HEK293 (cell line): ENCODE measurements around the gene OR10P1.

Experiments
- CTCF ChIA-PET: fragments of 350-600 bp; formaldehyde crosslinking; extraction: SDS; loops from one replicate; lab custom pipeline; 2021; ENCODE audit warnings: antibody characterized with exemption; lab: Yijun Ruan, JAX
- POLR2A ChIA-PET: fragments of 300-600 bp; formaldehyde crosslinking; extraction: SDS; loops from one replicate; lab custom pipeline; 2020; ENCODE audit warnings: antibody characterized with exemption, inconsistent platforms; lab: Yijun Ruan, JAX
- H3K27ac ChIP-seq: fragments of 200-500 bp; sonication (Bioruptor generic); 2 replicates; pipeline ENCODE4 v1.5.1; 2014; ENCODE audit warnings: low read depth, low read length, control low read depth, inconsistent platforms; ENCODE audit errors: extremely low read depth
- H3K36me3 ChIP-seq, 2 experiments: fragments of 200-500 bp in 1 of 2; sonication (Bioruptor generic) in 1 of 2; 1 replicate in 1 of 2; 2 replicates in 1 of 2; pipeline ENCODE4 v1.5.1; 2014 to 2017; ENCODE audit warnings: inconsistent platforms in 2 of 2, low read length in 2 of 2; ENCODE audit not compliant: control insufficient read depth in 2 of 2, insufficient read depth in 1 of 2
- H3K4me1 ChIP-seq: fragments of 200-500 bp; sonication (Bioruptor generic); 2 replicates; pipeline ENCODE4 v1.5.1; 2014; ENCODE audit warnings: mild to moderate bottlenecking, low read length, inconsistent platforms; ENCODE audit not compliant: control insufficient read depth, insufficient read depth
- H3K4me3 ChIP-seq: 2 replicates; pipeline ENCODE4 v1.5.1; 2011; ENCODE audit warnings: low read depth, mild to moderate bottlenecking, control low read depth, low read length, moderate library complexity
- H3K9me3 ChIP-seq: fragments of 200-500 bp; sonication (Bioruptor generic); 2 replicates; pipeline ENCODE4 v1.5.1; 2014; ENCODE audit warnings: low read depth, low read length, inconsistent platforms; ENCODE audit not compliant: control insufficient read depth, insufficient read depth
- TCF7L2 ChIP-seq: IDR thresholded peaks from 2 replicates; pipeline ENCODE4 v1.6.1; 2011; ENCODE audit warnings: low read depth, mild to moderate bottlenecking, inconsistent platforms, low read length, moderate library complexity, borderline replicate concordance
- TRIM28 ChIP-seq: IDR thresholded peaks from 2 replicates; pipeline ENCODE4 v1.6.1; 2011; ENCODE audit warnings: low read length, control low read depth, borderline replicate concordance
- TSHZ1 ChIP-seq: fragments of 450-650 bp; formaldehyde crosslinking; IDR thresholded peaks from 2 replicates; pipeline ENCODE4 v1.5.1; 2016; ENCODE audit warnings: missing biosample characterization, missing genetic modification characterization, borderline replicate concordance
- ZBTB21 ChIP-seq: fragments of 450-650 bp; formaldehyde crosslinking; IDR thresholded peaks from 2 replicates; pipeline ENCODE4 v1.5.1; 2017; ENCODE audit warnings: missing biosample characterization, missing genetic modification characterization
- ZBTB49 ChIP-seq: fragments of 450-650 bp; formaldehyde crosslinking; IDR thresholded peaks from 2 replicates; pipeline ENCODE4 v1.5.1; 2016; ENCODE audit warnings: missing biosample characterization, missing genetic modification characterization, low read depth
- ZBTB6 ChIP-seq: fragments of 450-650 bp; formaldehyde crosslinking; IDR thresholded peaks from 2 replicates; pipeline ENCODE4 v1.5.1; 2017; ENCODE audit warnings: missing biosample characterization, missing genetic modification characterization
- ZFP37 ChIP-seq: fragments of 450-650 bp; formaldehyde crosslinking; IDR thresholded peaks from 2 replicates; pipeline ENCODE4 v1.5.1; 2016; ENCODE audit warnings: missing biosample characterization, missing genetic modification characterization
- ZNF138 ChIP-seq: fragments of 450-650 bp; formaldehyde crosslinking; IDR thresholded peaks from 2 replicates; pipeline ENCODE4 v1.5.1; 2016; ENCODE audit warnings: missing biosample characterization, missing genetic modification characterization, borderline replicate concordance
- ZNF148 ChIP-seq: fragments of 450-650 bp; formaldehyde crosslinking; IDR thresholded peaks from 2 replicates; pipeline ENCODE4 v1.5.0; 2017; ENCODE audit warnings: missing biosample characterization, missing genetic modification characterization, borderline replicate concordance
- ZNF558 ChIP-seq: fragments of 450-650 bp; formaldehyde crosslinking; IDR thresholded peaks from 2 replicates; pipeline ENCODE4 v1.5.1; 2016; ENCODE audit warnings: missing biosample characterization, missing genetic modification characterization
- ZNF660 ChIP-seq: fragments of 450-650 bp; IDR thresholded peaks from 2 replicates; pipeline ENCODE4 v1.5.1; 2018; ENCODE audit warnings: missing biosample characterization, mild to moderate bottlenecking, missing genetic modification characterization
- ZNF704 ChIP-seq: fragments of 450-650 bp; formaldehyde crosslinking; IDR thresholded peaks from 2 replicates; pipeline ENCODE4 v1.5.1; 2016; ENCODE audit warnings: missing biosample characterization, missing genetic modification characterization
- ZNF785 ChIP-seq: fragments of 450-650 bp; formaldehyde crosslinking; IDR thresholded peaks from 2 replicates; pipeline ENCODE4 v1.5.1; 2016; ENCODE audit warnings: missing biosample characterization, missing genetic modification characterization
- ZSCAN23 ChIP-seq: fragments of 450-650 bp; formaldehyde crosslinking; IDR thresholded peaks from 2 replicates; pipeline ENCODE4 v1.5.1; 2016; ENCODE audit warnings: missing biosample characterization, missing genetic modification characterization
- ZXDB ChIP-seq: fragments of 450-650 bp; formaldehyde crosslinking; IDR thresholded peaks from 2 replicates; pipeline ENCODE4 v1.5.1; 2016; ENCODE audit warnings: missing biosample characterization, missing genetic modification characterization

Gene OR10P1

GRCh38 chr12:55641595-55641994 is 4.9 kb downstream of the OR10P1 start:
- CTCF ChIA-PET: interaction anchor here (0.6 to 1.3 kb wide), 2 partner anchors 15 to 323 kb away, joined by 3 to 6 read pairs; no protein-coding TSS in a partner anchor

GRCh38 chr12:55642267-55642666 is 5.6 kb downstream of the OR10P1 start:
- Histone ChIP-seq H3K9me3 (no peaks in the 10 kb centered on the region), H3K36me3 (no peaks in the 10 kb centered on the region), H3K4me1 (no peaks in the 10 kb centered on the region), H3K27ac (no peak overlapping the region), H3K4me3 (no peak overlapping the region)
- POLR2A ChIA-PET: interaction anchor here (0.6 kb wide), 1 partner anchor 794 kb away, joined by 3 read pairs; no protein-coding TSS in a partner anchor
- CTCF ChIA-PET: interaction anchor here (0.6 to 1.3 kb wide), 3 partner anchors 12 to 324 kb away, joined by 3 to 6 read pairs (median 4); no protein-coding TSS in a partner anchor
- TF ChIP-seq ZNF148 (tag by site-specific recombination) (no peak), ZNF785 (tag by site-specific recombination) (no peak), ZNF660 (tag by site-specific recombination) (no peak), ZNF558 (tag by site-specific recombination) (no peak), ZNF138 (no peak), ZXDB (tag by site-specific recombination) (no peak), ZBTB21 (tag by site-specific recombination) (no peak), ZFP37 (no peak), TSHZ1 (tag by site-specific recombination) (no peak), ZBTB6 (tag by site-specific recombination) (no peak)

More at GRCh38 chr12:55641595-55641994, 4.9 kb downstream of the OR10P1 start:
- TF ChIP-seq ZSCAN23: no peak
- TF ChIP-seq TRIM28: no peak
- no peak for TF ChIP-seq TCF7L2
- TF ChIP-seq ZNF704: no peak
- no peak for TF ChIP-seq ZBTB49
- TF ChIP-seq ZNF148 (tag by site-specific recombination): no peak
- Histone ChIP-seq H3K36me3 (no peaks in the 10 kb centered on the region), H3K4me1 (no peaks in the 10 kb centered on the region), H3K4me3 (no peak overlapping the region), H3K27ac (no peak overlapping the region), H3K9me3 (no peaks in the 10 kb centered on the region)
- POLR2A ChIA-PET: no interaction called here
